Stimulated activated CD4-positive, alpha-beta T cell treated with anti-CD3 and anti-CD28 coated beads, Interleukin-15, amount 100 ng/mL, for 1 hour (primary cell): Measurements from ENCODE around the gene ARL6IP1.
"Not testable (repeated sequence)": the region's sequence is repeated elsewhere in the genome, so short reads cannot be mapped to it uniquely, and the experiment has no call there.

Experiments used
- DNase-seq, 2 donors: peaks; one replicate each; pipeline ENCODE4 v3.0.0-alpha.2; 2020; ENCODE audit warnings: low read depth in 1 of 2, low spot score in 1 of 2

The ARL6IP1 gene

DNA sequence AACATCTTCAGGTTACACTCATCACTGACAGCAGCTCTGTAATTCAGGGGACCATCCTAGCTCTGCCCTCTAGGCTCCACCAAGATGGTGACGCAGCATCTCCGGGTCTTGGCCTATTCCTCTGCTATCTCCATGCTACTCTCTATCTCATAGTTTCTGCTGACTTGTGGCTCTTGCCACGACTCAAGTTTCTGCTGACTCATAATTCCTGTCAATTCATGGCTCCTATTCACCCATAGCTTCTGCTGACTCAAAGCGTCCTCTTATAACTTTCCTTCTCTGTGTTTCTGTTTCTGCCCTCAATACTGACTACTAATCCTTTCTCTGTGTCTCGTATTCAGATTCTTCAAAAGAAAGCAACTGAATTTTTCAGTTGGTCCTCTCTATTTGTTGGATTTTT is 38.6 kb downstream of the ARL6IP1 start:
- not testable (repeated sequence) for DNase-seq

DNA sequence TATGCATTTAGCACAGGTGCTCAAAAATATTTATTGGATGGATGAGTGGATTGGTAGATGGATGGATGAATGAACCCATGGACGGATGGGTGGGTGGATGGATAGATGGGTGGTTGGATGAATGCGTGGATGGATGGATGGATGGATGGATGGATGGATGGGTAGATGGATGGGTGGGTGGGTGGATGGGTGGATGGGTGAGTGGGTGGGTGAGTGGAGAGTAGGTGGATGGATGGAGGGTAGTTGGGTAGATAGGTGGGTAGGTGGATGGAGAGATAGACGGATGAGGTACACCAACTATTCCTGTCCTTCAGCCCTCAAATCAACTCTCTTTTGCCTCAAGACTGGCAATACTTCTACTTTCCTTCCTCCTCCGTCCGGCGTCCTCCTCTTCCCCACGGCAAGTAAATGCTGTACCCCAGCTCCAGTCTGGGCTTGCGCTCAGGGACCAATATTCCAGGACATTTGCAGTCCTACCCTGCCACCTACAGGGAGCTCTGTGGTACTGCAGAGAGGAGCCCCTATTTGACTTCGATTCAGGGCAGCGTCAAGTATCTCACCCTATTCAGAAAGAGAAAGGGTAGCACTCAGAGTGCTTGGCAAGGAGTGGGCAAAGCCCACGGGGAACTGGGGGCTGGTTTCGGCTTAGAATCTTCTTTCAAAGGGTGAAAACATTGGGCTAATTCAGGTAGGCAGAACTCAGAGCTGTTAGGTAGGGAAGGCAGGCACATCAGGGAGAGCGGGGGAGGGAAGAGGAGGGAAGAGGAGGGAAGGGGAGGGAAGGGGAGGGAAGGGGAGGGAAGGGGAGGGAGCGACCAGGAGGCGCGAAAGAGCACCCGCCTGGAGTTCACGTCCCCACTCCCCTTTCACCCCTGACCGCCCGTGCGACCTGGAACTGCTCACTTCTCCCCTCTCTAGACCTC is 41.5 kb downstream of the ARL6IP1 start:
- peak; percentile 8 to 12 for DNase-seq

DNA sequence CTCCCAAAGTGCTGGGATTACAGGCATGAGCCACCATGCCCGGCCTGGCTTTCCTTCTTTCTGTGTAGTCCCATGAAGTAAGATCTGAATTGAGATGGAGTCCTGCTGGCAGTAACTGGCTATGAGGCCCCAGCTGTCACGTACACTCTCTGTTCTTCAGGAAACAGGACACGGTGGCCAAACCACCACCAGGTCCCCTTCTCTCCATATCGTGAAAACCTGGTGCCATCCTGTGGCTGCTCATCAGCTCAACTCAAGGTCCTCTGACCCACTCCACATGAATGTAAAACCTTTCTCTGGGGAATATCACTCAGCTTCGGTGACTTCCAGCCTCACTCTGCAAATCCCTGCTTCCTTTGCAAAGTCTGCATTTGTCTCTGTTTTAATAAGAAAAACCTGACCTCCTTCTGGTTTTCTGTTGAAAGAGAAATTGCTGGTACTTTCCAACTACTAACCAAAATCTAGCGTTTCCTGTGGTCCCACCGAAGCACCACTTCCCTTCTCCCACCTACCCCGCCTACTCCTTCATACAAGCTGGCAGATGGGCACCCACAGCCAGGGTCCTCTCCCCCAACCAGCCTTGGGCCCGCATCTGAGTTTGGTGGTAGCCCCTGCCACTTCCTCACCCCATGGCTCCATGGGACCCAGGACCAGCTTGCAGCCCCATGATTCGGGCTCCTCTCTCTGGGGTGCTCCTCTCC is 43.2 kb downstream of the ARL6IP1 start:
- not testable (repeated sequence) for DNase-seq

DNA sequence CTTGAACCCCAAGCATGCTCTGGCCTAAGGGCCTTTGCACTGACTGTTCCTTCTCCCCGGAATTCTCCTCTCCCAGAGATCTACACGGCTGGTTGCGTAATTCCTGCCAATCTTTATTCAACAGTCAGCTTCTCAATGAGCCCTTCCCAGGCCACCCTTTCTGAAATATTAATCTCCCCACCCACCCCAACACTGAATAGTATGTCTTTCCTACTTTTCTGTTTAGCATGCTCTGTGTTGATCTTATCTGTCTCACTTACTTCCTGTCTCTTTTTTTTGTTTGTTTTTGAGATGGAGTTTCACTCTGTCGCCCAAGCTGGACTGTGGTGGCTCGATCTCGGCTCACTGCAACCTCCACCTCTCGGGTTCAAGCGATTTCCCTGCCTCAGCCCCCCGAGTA is 44.7 kb downstream of the ARL6IP1 start:
- not testable (repeated sequence) for DNase-seq

DNA sequence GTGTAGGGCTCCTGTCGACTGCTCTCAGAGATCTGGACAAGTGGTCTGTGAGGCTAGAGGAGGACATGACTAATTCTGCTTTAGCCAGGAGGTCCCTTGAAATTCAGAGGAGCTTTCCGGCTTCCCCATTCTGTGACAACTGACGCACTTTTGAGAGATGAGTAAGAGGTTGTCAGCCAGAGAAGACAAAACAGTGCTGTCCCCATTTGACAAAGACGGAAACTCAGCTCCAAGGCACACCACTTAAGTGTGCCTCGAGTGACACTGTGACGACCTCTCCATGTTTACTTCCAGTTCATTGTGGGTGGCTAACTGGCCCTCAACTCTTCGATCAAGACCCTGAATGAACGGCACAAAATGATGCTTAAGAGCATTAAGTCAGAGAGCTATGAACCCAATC is 58.5 kb downstream of the ARL6IP1 start:
- not testable (repeated sequence) for DNase-seq
